Suprapubic skin (tissue), 4 donors: Measurements from ENCODE around the gene PGRMC2. TPM values are rescaled to one million over a fixed set of nuclear protein-coding genes. Genes with fewer than 3 reads are reported as not detected.

Experiments
- DNase-seq, 2 donors: peaks; one replicate each; pipeline ENCODE4 v3.0.0-alpha.2; 2019; ENCODE audit warnings: low spot score in 2 of 2
- H3K27ac ChIP-seq: fragments of 200-600 bp; sonication (generic); one replicate; pipeline ENCODE4 v1.5.1; 2019
- H3K27me3 ChIP-seq: fragments of 200-600 bp; sonication (generic); one replicate; pipeline ENCODE4 v1.5.1; 2019
- H3K36me3 ChIP-seq: fragments of 200-600 bp; sonication (generic); one replicate; pipeline ENCODE4 v1.5.1; 2019
- H3K4me1 ChIP-seq: fragments of 200-600 bp; sonication (generic); one replicate; pipeline ENCODE4 v1.5.1; 2019
- H3K4me3 ChIP-seq: fragments of 200-600 bp; sonication (generic); one replicate; pipeline ENCODE4 v1.5.1; 2019; ENCODE audit warnings: mild to moderate bottlenecking
- H3K9me3 ChIP-seq: fragments of 200-600 bp; sonication (generic); one replicate; pipeline ENCODE4 v1.5.1; 2019
- CTCF ChIP-seq, 2 donors: fragments of 200-600 bp in 1 of 2; fragments of 450-650 bp in 1 of 2; sonication (generic) in 1 of 2; IDR thresholded peaks; one replicate each; pipeline ENCODE4 v1.5.1; 2016 to 2019; ENCODE audit warnings: antibody characterized with exemption in 2 of 2, mild to moderate bottlenecking in 1 of 2, moderate library complexity in 1 of 2
- EP300 ChIP-seq: sonication (generic); formaldehyde crosslinking; IDR thresholded peaks from one replicate; pipeline ENCODE4 v1.6.1; 2017; ENCODE audit warnings: antibody characterized with exemption
- POLR2A ChIP-seq, 2 donors: fragments of 450-650 bp; IDR thresholded peaks; one replicate each; pipeline ENCODE4 v1.6.1; 2017; ENCODE audit warnings: antibody characterized with exemption in 2 of 2, mild to moderate bottlenecking in 2 of 2, moderate library complexity in 2 of 2
- POLR2AphosphoS5 ChIP-seq, 3 donors: sonication (generic); formaldehyde crosslinking; IDR thresholded peaks; one replicate each; pipeline ENCODE4 v1.6.1; 2017; ENCODE audit warnings: antibody characterized with exemption in 3 of 3
- WGBS: methylation state at CpG from one replicate; pipeline ENCODE4 v1.1.5; 2018; 5-methylcytosine and 5-hydroxymethylcytosine counted together
- total RNA-seq, 4 donors: library from RNA; depleted of rRNA; stranded (reverse); fragments of >200 nt; gene quantifications; one replicate each; pipeline ENCODE4 v1.1.0, GENCODE V29; 2016

PGRMC2 gene
- total RNA-seq, 4 donors from 2014 or later = 47.6 to 68.3 (median 55.2) TPM

GRCh38 chr4:128221586-128221985 lies 66.0 kb downstream of the PGRMC2 start:
- TF ChIP-seq EP300 = no peak
- Histone ChIP-seq H3K27ac (no peak overlapping the region), H3K4me3 (no peak overlapping the region), H3K27me3 (no peaks in the 10 kb centered on the region), H3K4me1 (no peaks in the 10 kb centered on the region), H3K36me3 (no peaks in the 10 kb centered on the region), H3K9me3 (no peaks in the 10 kb centered on the region)
- DNase-seq = no peak

- WGBS = 34% methylated on average over 8 of the region's 8 CpGs
- Histone ChIP-seq H3K4me3 (no peak overlapping the region), H3K36me3 (no peaks in the 10 kb centered on the region), H3K4me1 (no peaks in the 10 kb centered on the region), H3K9me3 (no peaks in the 10 kb centered on the region), H3K27me3 (no peaks in the 10 kb centered on the region), H3K27ac (no peak overlapping the region)
- TF ChIP-seq POLR2A (IDR thresholded peaks at IDR 0.05) = no peak
- TF ChIP-seq EP300 = no peak
- TF ChIP-seq CTCF (IDR thresholded peaks at IDR 0.05) = no peak
- no peak for TF ChIP-seq POLR2AphosphoS5 (IDR thresholded peaks at IDR 0.05)
- DNase-seq = no peak
Measured at GRCh38 chr4:128220286-128221235, 67.1 kb downstream of the PGRMC2 start.

Other genes starting within 250 kb of the PGRMC2 start
- 10 to 100 TPM; 16.8 to 22.0 (median 20.3) TPM for gene LARP1B, start 226.5 kb downstream of the PGRMC2 start, total RNA-seq